Measurements from ENCODE around the gene CDH23.

DNA sequence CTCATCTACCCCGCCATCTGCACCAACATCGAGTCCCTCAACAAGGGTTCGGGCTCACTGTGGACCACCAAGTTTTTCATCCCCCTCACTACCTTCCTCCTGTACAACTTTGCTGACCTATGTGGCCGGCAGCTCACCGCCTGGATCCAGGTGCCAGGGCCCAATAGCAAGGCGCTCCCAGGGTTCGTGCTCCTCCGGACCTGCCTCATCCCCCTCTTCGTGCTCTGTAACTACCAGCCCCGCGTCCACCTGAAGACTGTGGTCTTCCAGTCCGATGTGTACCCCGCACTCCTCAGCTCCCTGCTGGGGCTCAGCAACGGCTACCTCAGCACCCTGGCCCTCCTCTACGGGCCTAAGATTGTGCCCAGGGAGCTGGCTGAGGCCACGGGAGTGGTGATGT lies 34.6 kb upstream of the CDH23 start:
- TF ChIP-seq, protein P1, sequence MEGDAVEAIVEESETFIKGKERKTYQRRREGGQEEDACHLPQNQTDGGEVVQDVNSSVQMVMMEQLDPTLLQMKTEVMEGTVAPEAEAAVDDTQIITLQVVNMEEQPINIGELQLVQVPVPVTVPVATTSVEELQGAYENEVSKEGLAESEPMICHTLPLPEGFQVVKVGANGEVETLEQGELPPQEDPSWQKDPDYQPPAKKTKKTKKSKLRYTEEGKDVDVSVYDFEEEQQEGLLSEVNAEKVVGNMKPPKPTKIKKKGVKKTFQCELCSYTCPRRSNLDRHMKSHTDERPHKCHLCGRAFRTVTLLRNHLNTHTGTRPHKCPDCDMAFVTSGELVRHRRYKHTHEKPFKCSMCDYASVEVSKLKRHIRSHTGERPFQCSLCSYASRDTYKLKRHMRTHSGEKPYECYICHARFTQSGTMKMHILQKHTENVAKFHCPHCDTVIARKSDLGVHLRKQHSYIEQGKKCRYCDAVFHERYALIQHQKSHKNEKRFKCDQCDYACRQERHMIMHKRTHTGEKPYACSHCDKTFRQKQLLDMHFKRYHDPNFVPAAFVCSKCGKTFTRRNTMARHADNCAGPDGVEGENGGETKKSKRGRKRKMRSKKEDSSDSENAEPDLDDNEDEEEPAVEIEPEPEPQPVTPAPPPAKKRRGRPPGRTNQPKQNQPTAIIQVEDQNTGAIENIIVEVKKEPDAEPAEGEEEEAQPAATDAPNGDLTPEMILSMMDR (IDR thresholded peaks at IDR 0.05): no peak
- TF ChIP-seq POLR2AphosphoS5 (IDR thresholded peaks at IDR 0.05): no peak
